Stimulated activated naive CD8-positive, alpha-beta T cell treated with anti-CD3 and anti-CD28 coated beads, Interleukin-15, Interleukin-2, amounts not matched to agents 100 ng/mL and 50 ng/mL, for 24 hours (primary cell): Measurements from ENCODE around the gene ZBTB24.
"Not testable (repeated sequence)": the region's sequence is repeated elsewhere in the genome, so short reads cannot be mapped to it uniquely, and the experiment has no call there.

Source experiments
- H3K27ac Mint-ChIP-seq: one replicate; pipeline ENCODE4 v1.8.0; 2021; ENCODE audit warnings: mild to moderate bottlenecking, mixed read lengths
- H3K27me3 Mint-ChIP-seq: one replicate; pipeline ENCODE4 v1.8.0; 2021; ENCODE audit warnings: mixed read lengths
- H3K36me3 Mint-ChIP-seq: one replicate; pipeline ENCODE4 v1.8.0; 2021; ENCODE audit warnings: low read depth, mixed read lengths
- H3K4me1 Mint-ChIP-seq: one replicate; pipeline ENCODE4 v1.8.0; 2021; ENCODE audit warnings: low read depth, mixed read lengths
- H3K4me3 Mint-ChIP-seq: one replicate; pipeline ENCODE4 v1.8.0; 2021; ENCODE audit warnings: mild to moderate bottlenecking, mixed read lengths
- H3K9me3 Mint-ChIP-seq: one replicate; pipeline ENCODE4 v1.8.0; 2021; ENCODE audit warnings: mixed read lengths

The ZBTB24 gene

DNA sequence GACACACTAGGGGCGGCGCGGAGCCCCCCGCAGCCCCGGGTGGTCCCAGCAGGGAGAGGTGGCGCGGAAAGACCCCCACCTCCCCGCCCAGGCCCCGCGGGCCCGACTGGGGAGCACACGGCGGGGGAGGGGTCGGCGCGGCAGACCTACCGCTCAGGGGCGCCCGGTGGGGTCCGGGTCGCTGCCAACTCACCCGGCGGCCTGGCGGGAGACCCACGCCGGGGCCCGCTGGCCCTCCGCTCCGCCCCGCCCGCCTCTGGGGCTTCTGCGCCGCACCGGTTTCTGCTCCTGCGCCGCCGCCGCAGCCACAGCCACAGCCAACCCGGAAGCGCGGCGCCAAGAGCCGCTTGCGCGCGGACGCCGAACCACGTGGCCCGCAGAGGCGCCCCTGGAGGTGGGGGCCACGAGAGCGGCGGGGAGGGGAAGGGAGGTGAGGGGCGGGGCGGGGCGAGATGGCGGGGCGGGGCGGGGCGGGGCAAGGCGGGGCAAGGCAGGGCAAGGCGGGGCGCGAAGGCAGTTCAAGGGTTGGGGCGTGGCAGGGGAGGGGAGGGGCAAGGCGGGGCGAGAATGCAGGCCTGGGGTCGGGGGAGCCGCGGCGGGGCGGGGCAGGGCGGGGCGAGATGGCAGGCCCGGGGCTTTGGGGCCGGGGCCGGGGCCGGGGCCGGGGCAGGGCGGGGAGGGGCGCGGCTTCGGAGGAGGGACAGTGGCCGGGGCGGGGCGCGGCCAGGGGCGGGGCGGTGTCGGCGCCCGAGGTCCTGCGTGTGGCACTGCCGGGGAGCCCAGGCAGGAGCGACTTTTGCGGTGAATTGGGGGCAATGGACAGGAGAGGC, at the start of gene ZBTB24:
Gene ZBTB24, minus strand, starts transcription at position 315 of the 830 bp plus-strand sequence. CDS start 1,193 bp downstream, outside the sequence.
- H3K4me1 Mint-ChIP-seq = peaks cover 52% of the 10 kb centered on the region

DNA sequence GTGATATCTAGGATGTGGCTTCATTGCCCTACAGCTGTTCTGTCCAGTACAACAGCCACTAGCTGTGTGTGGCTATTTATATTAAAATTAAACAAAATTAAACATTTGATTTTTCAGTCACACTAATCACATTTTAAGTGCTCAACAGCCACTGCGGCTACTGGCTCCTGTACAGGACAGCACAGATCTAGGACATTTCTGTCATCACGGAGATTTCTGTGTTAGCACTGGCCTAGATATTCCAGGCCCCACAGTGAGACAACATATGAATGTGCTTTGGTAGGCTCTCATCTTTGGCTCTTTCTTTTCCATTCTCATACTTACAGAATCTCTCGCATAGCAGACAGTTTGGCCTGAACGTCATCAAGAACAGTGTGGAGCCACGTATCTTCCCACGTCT, 48.4 kb upstream of the ZBTB24 start:
- Mint-ChIP-seq H3K4me1 (no peaks in the 10 kb centered on the region), H3K4me3 (no peak overlapping the region), H3K27me3 (no peaks in the 10 kb centered on the region), H3K9me3 (no peaks in the 10 kb centered on the region), H3K27ac (no peak overlapping the region), H3K36me3 (no peaks in the 10 kb centered on the region)

More for the DNA sequence above, at the start of gene ZBTB24:
- Mint-ChIP-seq H3K27ac (peak within 1 kb of the TSS; percentile 93), H3K9me3 (no peaks in the 10 kb centered on the region), H3K4me3 (peak within 1 kb of the TSS; percentile 99), H3K27me3 (no peaks in the 10 kb centered on the region), H3K36me3 (peaks cover 37% of the 10 kb centered on the region)

DNA sequence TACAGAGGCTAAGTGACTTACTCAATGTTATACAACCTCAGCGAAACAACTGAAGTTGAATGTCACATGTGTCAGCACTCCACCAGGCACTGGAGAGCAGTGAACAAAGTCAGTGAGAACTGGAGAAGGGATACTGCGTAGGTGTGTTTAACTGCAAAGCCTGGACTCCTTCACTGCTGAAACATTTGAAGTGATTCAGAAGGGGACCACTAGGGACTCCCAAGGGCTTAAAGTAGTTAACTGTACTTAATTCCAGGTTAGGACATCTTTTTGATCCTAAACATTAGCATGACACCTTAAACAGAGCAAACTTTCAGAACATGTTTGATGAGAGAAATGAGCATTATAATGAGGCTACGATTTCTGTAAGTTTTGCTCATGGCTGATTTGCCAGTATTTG, 45.0 kb upstream of the ZBTB24 start:
- Mint-ChIP-seq H3K4me1 (no peaks in the 10 kb centered on the region), H3K36me3 (no peaks in the 10 kb centered on the region), H3K27ac (no peak overlapping the region), H3K4me3 (no peak overlapping the region), H3K9me3 (no peaks in the 10 kb centered on the region), H3K27me3 (no peaks in the 10 kb centered on the region)

DNA sequence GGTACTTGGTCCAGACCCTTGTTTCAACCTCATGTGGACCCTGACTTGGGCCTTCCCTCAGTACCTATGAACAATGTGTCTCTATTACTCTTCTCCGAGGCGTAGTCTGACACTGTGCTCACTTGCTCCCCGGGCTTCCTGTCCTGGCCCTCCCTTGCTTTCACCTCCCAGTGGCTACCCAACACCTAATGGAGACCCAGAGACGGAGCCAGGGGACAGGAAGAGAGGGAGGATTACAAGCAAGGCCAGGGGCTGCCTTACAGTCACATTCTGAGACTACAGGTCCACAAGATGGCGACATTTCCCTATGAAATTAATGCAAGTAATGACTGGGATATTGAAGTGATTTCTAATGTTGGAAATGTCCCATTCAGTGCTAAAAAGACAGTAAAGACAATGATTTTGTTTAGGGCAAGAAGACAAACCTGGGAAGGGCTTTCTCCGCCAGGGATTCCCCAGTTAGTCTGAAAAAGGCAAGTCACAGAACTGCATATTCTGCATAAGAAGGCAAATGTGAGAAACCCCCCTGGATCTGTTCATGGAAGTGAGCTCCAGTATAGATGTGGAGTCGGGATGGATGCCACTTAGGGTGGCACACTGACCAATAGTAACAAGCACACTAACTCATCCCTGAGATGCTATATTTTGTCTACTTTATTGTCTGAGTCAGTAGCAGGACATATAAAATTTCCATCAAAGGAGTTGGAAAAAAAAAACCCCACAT, 44.0 kb upstream of the ZBTB24 start:
- Mint-ChIP-seq H3K36me3 (no peaks in the 10 kb centered on the region), H3K9me3 (no peaks in the 10 kb centered on the region), H3K27me3 (no peaks in the 10 kb centered on the region), H3K4me3 (no peak overlapping the region), H3K4me1 (no peaks in the 10 kb centered on the region), H3K27ac (no peak overlapping the region)

DNA sequence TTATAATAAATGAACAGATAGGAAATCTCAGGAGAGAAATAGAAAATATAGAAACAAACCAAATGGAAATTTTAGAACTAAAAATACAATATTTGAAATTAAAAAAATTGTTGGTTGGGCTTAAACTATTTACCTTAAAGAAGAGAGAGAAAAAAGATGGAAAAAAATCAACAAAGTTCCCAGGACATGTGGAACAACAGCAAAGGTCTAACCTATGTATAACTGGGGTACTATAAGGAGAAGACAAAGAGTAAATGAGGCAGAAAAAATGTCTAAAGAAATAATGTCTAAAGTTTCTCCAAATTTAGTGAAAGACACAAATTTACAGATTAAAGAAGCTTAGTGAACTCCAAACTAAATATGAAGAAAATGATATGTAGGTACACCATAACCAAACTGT, 41.1 kb upstream of the ZBTB24 start:
- Mint-ChIP-seq H3K4me1 (no peaks in the 10 kb centered on the region), H3K27me3 (no peaks in the 10 kb centered on the region), H3K27ac (no peak overlapping the region), H3K9me3 (no peaks in the 10 kb centered on the region), H3K4me3 (no peak overlapping the region), H3K36me3 (no peaks in the 10 kb centered on the region)

DNA sequence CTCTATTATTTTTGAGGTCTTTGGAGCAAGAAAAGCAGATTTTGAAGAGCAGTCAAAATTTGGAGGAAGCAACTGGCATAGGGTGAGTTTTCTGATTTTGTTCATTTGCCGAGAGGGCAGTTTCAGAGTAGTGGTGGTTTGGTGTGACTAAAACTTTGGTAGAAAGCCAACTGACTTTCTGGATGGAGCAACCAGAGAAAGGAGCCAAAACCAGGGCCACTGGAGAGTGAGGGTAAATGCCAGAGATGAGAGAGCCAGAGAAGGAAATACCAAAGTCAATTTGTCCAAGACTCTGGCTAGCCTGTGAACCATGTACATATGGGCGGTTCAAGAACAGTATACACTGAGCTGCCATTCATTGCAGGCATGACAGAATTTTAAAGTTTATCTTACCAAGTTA, 40.5 kb upstream of the ZBTB24 start:
- Mint-ChIP-seq H3K4me1 (no peaks in the 10 kb centered on the region), H3K9me3 (no peaks in the 10 kb centered on the region), H3K27me3 (no peaks in the 10 kb centered on the region)

DNA sequence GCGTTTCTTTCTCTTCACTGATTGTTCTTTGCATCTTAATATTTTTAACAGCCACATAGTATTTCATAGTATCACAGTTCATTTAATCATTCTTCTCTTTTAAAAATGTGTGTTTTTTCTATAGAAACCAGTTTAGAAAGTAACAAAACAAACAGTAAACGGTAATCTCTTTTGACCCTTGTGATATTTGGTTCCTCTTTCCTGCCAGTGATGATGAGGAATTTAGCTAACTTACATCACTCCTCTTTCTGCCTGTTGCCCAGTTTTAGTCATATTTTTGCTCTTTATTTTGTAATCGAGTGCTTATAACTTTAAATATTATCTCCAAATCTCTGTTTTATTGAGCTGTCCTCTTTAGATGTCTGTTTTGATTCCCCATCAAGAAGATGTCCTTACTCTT, 38.1 kb upstream of the ZBTB24 start:
- Mint-ChIP-seq H3K27me3 (no peaks in the 10 kb centered on the region), H3K4me1 (peaks cover 12% of the 10 kb centered on the region), H3K4me3 (no peak overlapping the region), H3K36me3 (no peaks in the 10 kb centered on the region), H3K9me3 (no peaks in the 10 kb centered on the region), H3K27ac (no peak overlapping the region)

More for the DNA sequence above, 40.5 kb upstream of the ZBTB24 start:
- Mint-ChIP-seq H3K36me3 (no peaks in the 10 kb centered on the region), H3K4me3 (no peak overlapping the region), H3K27ac (no peak overlapping the region)

DNA sequence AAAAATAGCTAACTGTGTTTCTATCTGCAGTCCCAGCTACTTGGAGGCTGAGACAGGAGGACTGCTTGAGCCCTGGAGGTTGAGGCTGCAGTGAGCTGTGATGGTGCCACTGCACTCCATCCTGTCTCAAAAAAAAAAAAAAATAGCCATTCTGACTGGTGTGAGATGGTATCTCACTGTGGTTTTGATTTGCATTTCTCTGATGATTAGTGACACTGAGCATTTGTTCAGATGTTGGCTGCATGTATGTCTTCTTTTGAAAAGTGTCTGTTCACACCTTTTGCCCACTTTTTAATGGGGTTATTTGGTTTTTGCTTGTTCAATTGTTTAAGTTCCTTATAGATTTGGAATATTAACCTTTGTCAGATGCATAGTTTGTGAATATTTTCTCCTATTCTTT, 36.6 kb upstream of the ZBTB24 start:
- not testable (repeated sequence) for H3K27me3 Mint-ChIP-seq, H3K4me3 Mint-ChIP-seq, H3K9me3 Mint-ChIP-seq, H3K36me3 Mint-ChIP-seq, H3K27ac Mint-ChIP-seq
- peaks cover 25% of the 10 kb centered on the region for H3K4me1 Mint-ChIP-seq

DNA sequence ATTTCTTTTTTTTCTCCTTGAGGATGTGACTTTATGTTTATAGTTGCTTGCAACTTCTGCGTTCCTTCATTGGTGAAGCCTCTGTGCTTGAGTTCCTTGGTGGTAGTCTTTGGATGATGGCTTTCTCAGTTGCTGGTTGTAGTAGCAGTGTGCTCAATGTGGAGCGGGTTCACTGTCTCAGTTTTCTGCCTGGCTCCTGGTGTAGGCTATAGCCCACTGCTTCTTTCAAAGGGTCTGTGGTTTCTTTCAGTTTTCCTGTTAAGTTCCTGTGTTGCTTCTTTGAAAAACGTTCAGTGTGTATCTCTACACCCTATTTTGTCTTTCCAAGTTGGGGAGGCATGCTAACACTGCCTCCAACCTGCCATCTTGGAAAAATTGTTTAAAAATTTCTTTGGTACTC, 33.9 kb upstream of the ZBTB24 start:
- H3K4me3 Mint-ChIP-seq = no peak overlapping the region
- H3K4me1 Mint-ChIP-seq = peaks cover 25% of the 10 kb centered on the region
- H3K27ac Mint-ChIP-seq = no peak overlapping the region
- no peaks in the 10 kb centered on the region for H3K36me3 Mint-ChIP-seq
- H3K9me3 Mint-ChIP-seq = no peaks in the 10 kb centered on the region
- no peaks in the 10 kb centered on the region for H3K27me3 Mint-ChIP-seq

DNA sequence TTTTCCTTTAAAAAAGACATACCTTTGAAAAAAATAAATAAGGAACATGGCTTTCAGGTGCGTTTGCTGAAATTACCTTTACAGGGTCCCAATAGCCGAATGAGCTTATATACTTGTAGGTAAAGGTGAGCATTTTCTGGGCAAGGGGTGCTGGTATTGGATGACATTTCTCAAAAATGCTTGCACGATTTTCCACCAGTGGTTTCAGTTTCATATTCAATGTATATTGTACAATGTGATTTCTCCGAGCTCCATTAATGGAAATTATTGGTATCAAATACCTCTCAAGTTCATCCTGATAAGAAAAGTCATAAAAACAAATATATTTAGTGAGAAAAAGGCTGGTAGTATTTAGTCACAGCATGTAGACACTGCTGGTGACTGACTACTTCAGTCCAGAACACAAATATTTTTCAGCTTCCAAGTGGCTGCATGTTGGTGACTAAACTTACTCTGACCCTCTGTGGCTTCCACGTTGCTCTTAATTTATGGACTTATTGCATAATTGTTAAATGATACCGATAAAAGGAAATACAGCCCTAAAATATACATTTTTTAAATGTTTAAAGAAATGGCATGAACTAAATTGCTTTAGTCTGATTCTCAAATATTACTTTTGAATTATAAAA, 32.9 kb upstream of the ZBTB24 start:
- no peaks in the 10 kb centered on the region for H3K27me3 Mint-ChIP-seq
- H3K9me3 Mint-ChIP-seq = no peaks in the 10 kb centered on the region
- H3K36me3 Mint-ChIP-seq = no peaks in the 10 kb centered on the region
- peaks cover 25% of the 10 kb centered on the region for H3K4me1 Mint-ChIP-seq
- H3K27ac Mint-ChIP-seq = peak overlapping the region; percentile 58
- H3K4me3 Mint-ChIP-seq = peak overlapping the region; percentile 59

DNA sequence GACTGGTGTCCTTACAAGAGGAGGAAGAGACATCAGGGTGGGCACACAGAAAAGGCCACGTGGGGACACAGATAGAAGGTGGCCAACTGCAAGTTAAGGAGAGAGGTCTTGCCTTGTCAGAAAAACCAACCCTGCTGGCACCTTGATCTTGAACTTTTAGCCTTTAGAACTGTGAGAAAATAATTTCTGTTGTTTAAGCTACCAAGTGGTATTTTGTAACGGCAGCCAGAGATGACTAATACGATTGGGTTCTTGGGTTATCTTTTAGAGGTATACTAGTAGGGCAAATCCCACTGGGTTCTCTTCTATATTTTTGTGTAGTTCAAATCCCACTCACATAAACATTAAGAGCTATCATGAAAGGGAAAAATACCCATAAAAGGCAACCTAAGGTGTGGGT, 31.9 kb upstream of the ZBTB24 start:
- Mint-ChIP-seq H3K9me3 (no peaks in the 10 kb centered on the region), H3K36me3 (no peaks in the 10 kb centered on the region), H3K27ac (peak overlapping the region; percentile 51), H3K27me3 (no peaks in the 10 kb centered on the region), H3K4me3 (peak overlapping the region; percentile 59), H3K4me1 (peaks cover 25% of the 10 kb centered on the region)

DNA sequence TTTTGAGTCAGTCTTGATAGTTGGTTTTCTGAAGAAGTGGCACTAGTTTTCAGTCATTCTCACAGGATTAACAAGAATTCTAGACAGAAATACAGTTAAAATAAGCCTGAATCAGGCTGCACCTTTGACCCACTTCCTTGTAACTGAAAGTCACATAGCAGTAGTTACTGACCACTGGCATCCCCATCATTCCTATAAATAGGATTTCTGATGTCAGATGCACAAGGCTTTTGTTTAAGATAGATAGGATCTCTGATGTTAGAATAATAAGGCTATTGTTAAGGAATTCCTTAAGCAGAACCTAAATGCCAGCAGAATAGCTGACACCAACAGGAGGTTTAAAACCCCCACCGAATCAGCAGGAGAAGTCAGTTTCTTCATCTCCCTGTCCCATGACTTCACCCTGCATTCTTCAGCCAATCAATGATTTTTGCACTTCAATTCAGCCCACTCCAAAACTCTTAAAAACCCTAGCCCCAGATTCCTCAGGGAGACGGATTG, 30.6 kb upstream of the ZBTB24 start:
- Mint-ChIP-seq H3K4me1 (peaks cover 25% of the 10 kb centered on the region), H3K9me3 (no peaks in the 10 kb centered on the region), H3K27ac (no peak overlapping the region), H3K27me3 (no peaks in the 10 kb centered on the region), H3K4me3 (no peak overlapping the region), H3K36me3 (no peaks in the 10 kb centered on the region)

DNA sequence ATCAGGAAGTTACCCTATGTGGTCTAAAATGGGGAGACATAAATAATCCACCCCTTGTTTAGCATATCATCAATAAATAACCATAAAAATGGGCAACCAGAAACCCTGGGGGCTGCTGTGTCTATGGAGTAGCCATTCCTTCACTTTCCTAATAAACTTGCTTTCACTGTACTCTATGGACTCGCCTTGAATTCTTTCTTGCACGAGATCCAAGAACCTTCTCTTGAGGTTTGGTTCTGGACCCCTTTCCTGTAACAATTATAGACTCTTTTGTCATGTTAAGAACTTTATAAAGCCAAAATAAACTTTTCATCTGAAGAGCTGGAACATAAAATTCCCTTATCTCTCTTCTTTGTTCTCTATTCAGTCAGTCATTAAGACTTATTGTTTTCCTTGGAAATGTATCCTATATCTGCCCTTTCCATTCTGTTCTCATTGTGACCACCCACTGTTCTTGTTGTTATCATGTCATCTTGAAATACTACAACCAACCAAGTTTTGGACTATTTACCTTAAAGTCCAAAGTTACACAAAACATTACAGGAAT, 29.3 kb upstream of the ZBTB24 start:
- no peak overlapping the region for H3K4me3 Mint-ChIP-seq
- H3K4me1 Mint-ChIP-seq = peaks cover 25% of the 10 kb centered on the region
- H3K9me3 Mint-ChIP-seq = no peaks in the 10 kb centered on the region
- H3K27me3 Mint-ChIP-seq = no peaks in the 10 kb centered on the region
- no peaks in the 10 kb centered on the region for H3K36me3 Mint-ChIP-seq
- H3K27ac Mint-ChIP-seq = no peak overlapping the region

DNA sequence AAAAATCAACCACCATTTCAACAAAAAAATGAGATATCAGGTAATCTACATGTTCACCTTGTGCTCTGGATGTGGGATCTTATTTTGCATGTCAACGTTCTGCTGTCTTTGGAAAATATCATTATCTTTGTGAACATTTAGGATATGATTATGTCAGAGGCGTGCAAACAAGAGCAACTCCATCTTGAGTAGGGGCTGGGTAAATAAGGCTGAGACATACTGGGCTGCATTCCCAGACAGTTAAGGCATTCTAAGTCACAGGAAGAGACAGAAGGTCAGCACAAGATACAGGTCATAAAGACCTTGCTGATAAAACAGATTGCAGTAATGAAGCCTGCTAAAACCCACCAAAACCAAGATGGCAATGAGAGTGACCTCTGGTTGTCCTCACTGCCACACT, 28.8 kb upstream of the ZBTB24 start:
- Mint-ChIP-seq H3K4me1 (peaks cover 21% of the 10 kb centered on the region), H3K27ac (no peak overlapping the region), H3K4me3 (no peak overlapping the region), H3K9me3 (no peaks in the 10 kb centered on the region), H3K27me3 (no peaks in the 10 kb centered on the region), H3K36me3 (no peaks in the 10 kb centered on the region)

DNA sequence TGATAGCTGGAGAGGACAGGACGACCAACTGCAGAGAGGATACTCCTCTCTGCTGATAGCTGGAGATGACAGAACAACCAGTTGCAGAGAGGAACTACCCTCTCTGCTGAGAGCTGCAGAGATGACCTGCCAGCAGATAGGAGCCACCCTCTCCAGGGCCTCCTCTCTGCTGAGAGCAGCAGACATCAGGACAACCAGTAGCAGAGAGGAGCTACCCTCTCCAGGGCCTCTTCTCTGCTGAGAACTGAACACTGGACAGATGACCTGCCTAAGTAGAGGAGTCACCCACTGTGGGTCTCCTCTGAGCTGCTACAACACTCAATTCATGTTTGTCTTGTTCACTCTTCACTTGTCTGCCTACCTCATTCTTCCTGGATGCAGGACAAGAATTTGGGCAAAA, 27.3 kb upstream of the ZBTB24 start:
- no peak overlapping the region for H3K4me3 Mint-ChIP-seq
- H3K4me1 Mint-ChIP-seq = peaks cover 7% of the 10 kb centered on the region
- H3K9me3 Mint-ChIP-seq = no peaks in the 10 kb centered on the region
- H3K27ac Mint-ChIP-seq = no peak overlapping the region
- no peaks in the 10 kb centered on the region for H3K36me3 Mint-ChIP-seq
- H3K27me3 Mint-ChIP-seq = no peaks in the 10 kb centered on the region
